Stimulated activated CD4-positive, alpha-beta T cell treated with anti-CD3 and anti-CD28 coated beads, Interleukin-4, amount 100 ng/mL, for 24 hours (primary cell): ENCODE results near the gene HSFX3.
"Not testable (repeated sequence)": the region's sequence is repeated elsewhere in the genome, so short reads cannot be mapped to it uniquely, and the experiment has no call there.

ENCODE experiments used
- DNase-seq: peaks from one replicate; pipeline ENCODE4 v3.0.0-alpha.2; 2020

Gene HSFX3

DNA sequence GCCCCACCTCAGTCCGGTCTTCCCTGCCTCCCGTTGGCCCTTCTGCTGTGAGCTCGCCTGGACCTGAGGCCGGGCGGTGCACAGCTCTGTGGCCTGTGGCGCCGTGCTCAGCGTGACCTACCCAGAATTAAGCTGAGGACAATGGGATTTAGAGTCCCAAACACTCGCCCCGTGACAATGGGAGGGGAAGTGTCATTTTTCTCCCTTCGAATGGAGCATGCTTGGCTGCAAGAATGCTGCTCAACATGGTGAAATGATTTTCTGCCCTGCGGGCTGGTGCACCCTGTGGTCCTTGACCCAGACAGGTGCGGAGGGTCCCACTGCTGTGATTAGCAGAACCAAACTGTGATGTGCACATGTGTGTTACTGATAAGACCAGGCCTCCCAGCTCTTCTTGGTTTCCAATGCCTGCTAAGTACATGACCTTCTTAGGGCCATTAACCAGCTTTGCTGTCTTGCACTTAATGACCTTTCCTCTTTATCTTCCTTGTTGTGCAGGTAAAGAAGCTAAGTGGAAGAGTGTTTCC is 8.1 kb downstream of the HSFX3 start:
- no peak for DNase-seq

GRCh38 chrX:149540621-149541520 is 8.9 kb downstream of the HSFX3 start, which contains the start of gene EOLA1:
Gene EOLA1, plus strand, starts transcription at chrX:149541012. Its CDS starts 4,619 bp downstream, at chrX:149545631.
- DNase-seq, result peak; percentile 91

DNA sequence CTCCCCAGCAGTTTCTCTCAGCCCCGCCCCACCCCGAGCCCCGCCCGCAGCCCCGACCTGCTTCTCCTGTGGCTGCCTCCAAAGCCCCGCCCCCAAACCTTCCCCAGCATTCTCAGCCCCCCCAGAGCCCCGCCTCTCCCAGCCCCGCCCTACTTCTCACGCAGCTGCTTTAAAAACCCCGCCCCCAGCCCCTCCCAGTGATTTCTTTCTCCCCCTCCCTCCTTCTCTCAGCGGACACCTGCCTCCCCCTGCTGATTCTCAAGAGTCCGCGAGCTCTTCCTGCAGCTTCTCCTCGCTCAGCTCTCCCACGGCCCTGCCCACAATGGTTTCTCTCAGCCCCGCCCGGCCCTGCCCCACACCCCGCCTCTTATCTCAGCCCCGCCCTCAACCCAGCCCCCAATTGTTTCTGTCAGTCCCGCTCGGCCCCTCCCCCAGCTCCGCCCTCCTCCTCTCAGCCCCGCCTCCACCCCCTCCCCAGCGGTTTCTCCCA is 9.5 kb downstream of the HSFX3 start:
- peak; percentile 87 for DNase-seq

DNA sequence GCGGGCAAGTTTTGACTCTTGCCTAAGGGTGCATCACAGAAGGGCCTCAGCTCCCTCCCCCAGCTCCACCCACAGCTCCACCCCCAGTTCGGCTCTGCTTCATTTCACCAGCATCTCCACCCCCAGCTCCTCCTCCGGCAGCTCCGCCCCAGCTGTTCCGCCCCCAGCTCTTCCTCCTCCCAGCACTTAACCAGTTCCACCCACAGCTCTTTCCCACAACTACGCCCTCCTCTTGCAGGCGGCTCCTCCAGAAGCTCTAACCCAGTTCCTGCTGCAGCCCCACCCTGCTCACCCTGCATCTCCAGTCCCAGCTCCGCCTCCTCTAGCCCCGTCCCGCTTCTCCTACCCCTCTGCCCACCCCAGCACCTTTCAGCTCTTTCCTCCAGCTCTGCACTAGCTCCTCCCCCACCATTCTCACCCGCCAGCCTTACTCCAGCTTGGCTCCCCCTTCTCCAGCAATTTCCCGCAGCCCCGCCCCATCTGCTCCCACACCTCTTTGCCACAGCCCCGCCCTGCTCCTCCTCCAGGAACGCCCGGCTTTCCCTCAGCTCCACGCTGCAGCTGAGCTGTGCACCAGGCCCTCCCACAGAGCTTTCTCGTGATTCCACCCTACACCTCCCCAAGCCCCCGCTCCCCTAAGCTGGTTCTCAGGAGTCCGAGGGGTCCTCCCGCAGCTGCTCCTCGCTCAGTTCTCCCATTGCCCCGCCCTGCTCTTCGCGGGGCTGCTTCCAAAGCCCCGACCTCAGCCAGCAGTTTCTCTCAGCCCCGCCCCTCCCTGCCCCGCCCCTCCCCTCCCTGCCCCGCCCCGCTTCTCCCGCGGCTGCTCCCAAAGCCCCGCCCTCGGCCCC is 10.2 kb downstream of the HSFX3 start:
- DNase-seq, result peak; percentile 77

DNA sequence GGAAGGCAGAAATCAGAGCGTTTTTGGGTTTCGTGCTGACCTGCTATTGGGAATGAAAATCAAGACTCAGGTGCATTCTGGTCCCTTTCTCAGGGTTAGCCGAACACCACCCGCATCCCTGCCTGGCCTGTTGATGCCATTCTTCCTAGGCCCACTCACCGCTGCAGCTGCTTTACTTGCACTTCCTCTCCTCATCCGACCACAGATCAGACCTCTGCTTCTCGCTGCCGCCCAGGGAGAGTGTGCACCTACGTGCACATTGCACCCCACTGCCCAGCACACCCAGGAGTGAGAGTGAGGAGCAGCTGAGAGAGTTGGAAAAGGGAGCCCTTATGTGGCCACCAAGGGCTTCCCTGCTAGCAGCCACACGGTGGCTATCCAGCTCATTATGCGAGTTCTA is 12.2 kb downstream of the HSFX3 start:
- DNase-seq, result not testable (repeated sequence)

DNA sequence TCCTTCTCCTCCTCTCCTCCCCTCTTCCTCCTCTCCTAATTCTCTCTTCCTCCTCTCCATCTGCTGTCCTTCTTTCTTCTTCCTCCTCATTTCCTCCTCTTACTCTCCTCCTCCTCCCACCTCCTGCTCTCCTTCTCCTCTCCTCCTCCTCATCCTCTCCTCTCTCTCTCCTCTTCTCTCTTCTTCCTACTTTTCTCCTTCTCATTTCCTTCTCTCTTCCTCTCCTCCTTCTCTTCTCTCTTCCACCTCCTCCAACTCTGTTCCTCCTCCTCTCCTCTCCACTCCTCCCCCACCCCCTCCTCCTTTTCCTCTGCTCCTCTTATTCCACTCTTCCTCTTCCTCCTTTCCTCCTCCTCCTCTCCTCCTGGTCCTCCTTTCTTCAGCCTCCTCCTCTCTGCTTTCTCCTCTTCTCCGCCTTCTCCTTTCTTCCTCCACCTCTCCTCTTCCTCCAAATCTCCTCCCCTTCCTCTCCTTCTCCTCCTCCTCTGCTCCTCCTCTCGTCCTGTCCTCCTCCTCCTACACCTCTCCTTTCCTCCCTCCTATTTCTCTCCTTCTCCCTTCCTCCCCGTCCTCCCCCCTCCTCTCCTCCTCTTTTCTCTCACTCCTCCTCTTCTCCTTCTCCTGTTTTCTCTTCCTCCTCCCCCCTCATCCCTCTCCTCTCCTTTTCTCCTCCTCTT is 14.7 kb downstream of the HSFX3 start:
- not testable (repeated sequence) for DNase-seq

GRCh38 chrX:149533999-149534398 is 15.7 kb downstream of the HSFX3 start:
- not testable (repeated sequence) for DNase-seq

DNA sequence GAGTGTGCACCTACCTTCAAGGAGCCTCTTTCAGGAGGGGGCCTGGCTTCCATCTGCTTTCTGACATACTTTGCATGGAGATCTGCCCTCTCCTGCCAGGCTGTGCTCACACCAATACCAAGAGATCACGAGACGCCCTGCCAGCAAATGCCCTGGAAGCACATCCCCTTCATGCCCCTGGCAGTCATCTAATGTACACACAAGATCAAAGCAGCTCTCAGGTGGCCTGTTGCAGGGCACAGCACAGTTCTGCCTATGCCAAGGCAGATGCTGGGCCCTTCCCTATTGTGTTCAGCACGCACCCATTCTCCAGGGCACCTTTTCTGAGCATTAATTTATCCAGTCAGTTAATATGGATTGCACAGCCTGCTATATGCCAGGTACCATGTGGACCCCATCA is 16.9 kb downstream of the HSFX3 start:
- DNase-seq, result not testable (repeated sequence)

GRCh38 chrX:149531599-149531998 is 18.1 kb downstream of the HSFX3 start:
- peak; percentile 9 for DNase-seq

DNA sequence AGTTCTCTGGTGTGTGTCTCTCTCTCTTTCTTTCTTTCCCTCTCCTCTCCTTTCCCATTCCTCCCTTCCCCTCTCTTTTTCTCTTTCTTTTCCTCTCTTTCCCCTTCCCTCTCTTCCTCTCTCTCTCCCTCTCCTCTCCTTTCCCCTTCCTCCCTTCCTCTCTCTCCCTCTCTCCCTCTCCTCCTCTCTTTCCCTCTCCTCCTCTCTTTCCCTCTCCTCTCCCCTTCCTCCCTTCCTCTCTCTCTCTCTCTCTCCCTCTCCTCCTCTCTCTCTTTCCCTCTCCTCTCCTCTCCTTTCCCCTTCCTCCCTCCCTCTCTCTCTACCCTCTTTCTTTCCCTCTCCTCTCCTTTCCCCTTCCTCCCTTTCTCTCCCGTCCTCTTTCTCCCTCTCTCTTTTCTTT is 21.3 kb downstream of the HSFX3 start:
- DNase-seq, result no peak

GRCh38 chrX:149527705-149528104 is 22.0 kb downstream of the HSFX3 start:
- peak; percentile 29 for DNase-seq

GRCh38 chrX:149526318-149527033 is 23.2 kb downstream of the HSFX3 start:
- DNase-seq, result not testable (repeated sequence)

DNA sequence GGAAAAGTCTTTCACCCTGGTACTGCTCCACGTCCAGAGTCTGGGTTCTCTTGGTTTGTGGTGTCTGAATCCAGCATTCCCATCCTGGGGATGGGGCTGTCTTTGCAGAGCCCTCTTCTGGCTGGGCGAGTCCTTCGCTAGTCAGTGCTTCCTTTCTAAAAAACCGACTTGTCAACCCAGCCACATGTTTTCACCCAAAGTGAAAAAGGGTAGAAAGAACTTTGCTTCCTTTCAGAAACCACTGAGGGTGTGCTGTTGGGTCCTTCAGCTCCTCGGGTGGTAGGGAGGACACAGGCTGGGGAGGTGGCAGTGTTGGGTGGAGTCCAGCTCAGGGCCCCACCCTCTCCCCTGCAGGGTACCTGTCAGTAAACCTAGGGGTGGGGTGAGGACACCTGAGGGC is 23.8 kb downstream of the HSFX3 start:
- DNase-seq, result not testable (repeated sequence)

GRCh38 chrX:149525389-149525788 is 24.3 kb downstream of the HSFX3 start:
- DNase-seq, result peak; percentile 60

DNA sequence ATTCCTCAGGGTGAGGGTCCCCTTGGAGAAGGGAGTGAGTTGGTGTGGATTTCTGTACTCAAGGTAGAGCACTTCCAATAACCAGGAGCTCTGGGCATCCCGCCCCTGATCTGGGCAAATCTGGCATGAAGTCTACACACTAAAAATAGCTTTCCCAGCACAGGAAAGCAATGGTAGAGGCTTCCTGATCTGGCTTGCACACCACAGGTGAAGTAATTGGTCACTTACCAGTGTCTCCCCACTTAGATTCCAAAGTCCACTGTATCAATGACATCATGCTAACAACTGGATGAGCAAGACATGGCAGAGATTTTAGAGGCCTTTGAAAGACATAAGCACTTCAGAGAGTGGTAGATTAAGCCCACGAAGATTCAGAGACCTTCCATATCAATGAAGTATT is 26.8 kb downstream of the HSFX3 start:
- no peak for DNase-seq

- DNase-seq, result no peak
Observed at GRCh38 chrX:149521438-149521837, 28.3 kb downstream of the HSFX3 start.

DNA sequence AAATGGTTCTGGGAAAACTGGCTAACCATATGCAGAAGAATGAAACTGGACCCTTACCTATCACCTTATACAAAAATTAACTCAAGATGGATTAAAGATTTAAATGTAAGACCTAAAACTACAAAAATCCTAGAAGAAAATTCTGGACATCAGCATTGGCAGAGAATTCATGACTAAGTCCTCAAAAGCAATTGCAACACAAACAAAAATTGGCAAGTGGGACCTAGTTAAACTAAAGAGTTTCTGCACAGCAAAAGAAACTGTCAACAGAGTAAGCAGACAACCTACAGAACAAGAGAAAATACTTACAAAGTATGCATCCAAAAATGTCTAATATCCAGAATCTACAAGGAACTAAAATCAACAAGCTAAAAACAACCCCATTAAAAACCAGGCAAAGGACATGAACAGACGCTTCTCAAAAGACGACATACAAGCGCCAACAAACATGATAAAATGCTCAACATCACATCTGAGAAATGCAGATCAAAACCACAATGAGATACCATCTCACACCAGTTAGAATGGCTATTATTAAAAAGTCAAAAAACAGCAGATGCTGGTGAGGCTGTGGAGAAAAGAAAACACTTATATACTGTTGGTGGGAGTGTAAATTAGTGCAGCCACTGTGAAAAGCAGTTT is 29.0 kb downstream of the HSFX3 start:
- not testable (repeated sequence) for DNase-seq

DNA sequence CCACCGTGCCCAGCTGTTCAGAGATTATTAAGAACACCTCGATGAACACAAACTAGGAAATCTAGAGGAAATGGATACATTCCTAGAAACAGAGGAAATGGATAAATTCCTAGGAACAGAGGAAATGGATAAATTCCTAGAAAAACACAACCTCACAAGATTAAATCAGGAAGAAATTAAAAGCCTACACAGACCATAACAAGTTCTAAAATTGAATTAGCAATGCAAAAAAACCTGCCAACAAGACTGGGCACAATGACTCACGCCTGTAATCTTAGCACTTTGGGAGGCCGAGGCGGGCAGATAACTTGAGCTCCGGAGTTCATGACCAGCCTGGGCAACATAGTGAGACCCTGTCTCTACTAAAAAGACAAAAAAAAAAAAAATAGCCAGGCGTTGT is 31.5 kb downstream of the HSFX3 start:
- DNase-seq, result no peak

DNA sequence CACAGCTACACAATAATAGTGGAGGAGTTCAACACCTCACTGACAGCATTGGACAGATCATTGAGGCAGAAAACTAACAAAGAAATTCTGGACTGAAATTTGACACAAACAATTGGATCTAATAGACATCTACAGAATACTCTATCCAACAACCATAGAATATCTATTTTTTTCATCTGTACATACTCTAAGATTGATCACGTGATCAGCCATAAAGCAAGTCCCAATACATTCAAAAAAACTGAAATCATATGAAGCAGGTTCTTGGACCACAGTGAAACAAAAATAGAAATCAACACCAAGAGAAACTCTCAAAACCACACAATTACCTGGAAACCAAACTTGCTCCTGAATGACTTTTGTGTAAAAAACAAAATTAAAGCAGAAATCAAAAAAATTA is 32.4 kb downstream of the HSFX3 start:
- no peak for DNase-seq

- no peak for DNase-seq
Observed at GRCh38 chrX:149516604-149517003, 33.1 kb downstream of the HSFX3 start.

GRCh38 chrX:149515954-149516602 is 33.6 kb downstream of the HSFX3 start:
- DNase-seq, result no peak
